NCI-H524 (cell line): ENCODE measurements around the gene BEST1.
"Not testable (repeated sequence)": the region's sequence is repeated elsewhere in the genome, so short reads cannot be mapped to it uniquely, and the experiment has no call there.

Experiments used
- DNase-seq, 2 experiments: peaks; one replicate each; lab custom pipeline; 2025; lab: John Stamatoyannopoulos, UW

The BEST1 gene

GRCh38 chr11:61964058-61964665, 14.0 kb downstream of the BEST1 start:
- DNase-seq, result no peak

- DNase-seq, result not testable (repeated sequence)
Measured at GRCh38 chr11:61964666-61965271, 14.6 kb downstream of the BEST1 start.

- DNase-seq, result peak in 1 of 2 experiments; percentile 15
Measured at GRCh38 chr11:61966734-61967115, 16.6 kb downstream of the BEST1 start.

GRCh38 chr11:61967116-61967923, 17.2 kb downstream of the BEST1 start, which contains the start of gene FTH1:
FTH1 (minus strand) TSS chr11:61967634; CDS start chr11:61967425, 209 bp downstream.
- DNase-seq, result peak; percentile 50 to 86

- peak in 1 of 2 experiments; percentile 42 for DNase-seq
Measured at GRCh38 chr11:61967924-61968757, 18.0 kb downstream of the BEST1 start.

GRCh38 chr11:61968758-61969390, 18.7 kb downstream of the BEST1 start:
- no peak for DNase-seq

GRCh38 chr11:61969391-61969758, 19.2 kb downstream of the BEST1 start:
- DNase-seq, result no peak

GRCh38 chr11:61969838-61970662, 19.9 kb downstream of the BEST1 start:
- DNase-seq, result no peak

- DNase-seq, result no peak
Measured at GRCh38 chr11:61971248-61972111, 21.3 kb downstream of the BEST1 start.

- no peak for DNase-seq
Measured at GRCh38 chr11:61972112-61972671, 22.0 kb downstream of the BEST1 start.

- DNase-seq, result no peak
Measured at GRCh38 chr11:61972672-61973475, 22.7 kb downstream of the BEST1 start.

- no peak for DNase-seq
Measured at GRCh38 chr11:61973476-61974162, 23.5 kb downstream of the BEST1 start.

GRCh38 chr11:61974766-61975631, 24.8 kb downstream of the BEST1 start:
- no peak for DNase-seq

- DNase-seq, result no peak
Measured at GRCh38 chr11:61975638-61976419, 25.7 kb downstream of the BEST1 start.

GRCh38 chr11:61976420-61976800, 26.3 kb downstream of the BEST1 start:
- DNase-seq, result no peak

- no peak for DNase-seq
Measured at GRCh38 chr11:61976813-61977475, 26.8 kb downstream of the BEST1 start.
